GM12878 (cell line): Measurements from ENCODE around the gene TRAPPC11. TPM values are rescaled to one million over a fixed set of nuclear protein-coding genes. Genes with fewer than 3 reads are reported as not detected.

Experiments
- ATAC-seq: fragments of 200-7000 bp; cut with Tn5 transposase; 3 replicates; pipeline ENCODE4 v1.9.1; 2020; ENCODE audit warnings: mild to moderate bottlenecking, moderate library complexity
- BruUV-seq: library from RNA; stranded (reverse); fragments of 400-500 nt; replicated peaks from 2 replicates; lab custom pipeline; 2021; lab: Mats Ljungman, UMichigan
- CTCF ChIA-PET: fragments of 300-600 bp; sonication (Branson Sonifier 250); formaldehyde crosslinking; extraction: SDS; loops from one replicate; lab custom pipeline; 2021; ENCODE audit warnings: inconsistent platforms; lab: Yijun Ruan, JAX
- POLR2A ChIA-PET: fragments of 350-600 bp; formaldehyde crosslinking; extraction: SDS; loops from one replicate; lab custom pipeline; 2021; ENCODE audit warnings: inconsistent platforms; lab: Charles Lee
- RAD21 ChIA-PET: fragments of 300-600 bp; sonication (Branson Sonifier 250); formaldehyde crosslinking; loops from one replicate; lab custom pipeline; 2023; ENCODE audit warnings: antibody characterized with exemption; ENCODE audit not compliant: unreplicated experiment; lab: Charles Lee
- SMC1A ChIA-PET: fragments of 300-600 bp; sonication (Branson Sonifier 250); formaldehyde crosslinking; loops from one replicate; lab custom pipeline; 2023; ENCODE audit not compliant: unreplicated experiment, uncharacterized antibody; lab: Charles Lee
- DNase-seq: peaks from one replicate; pipeline ENCODE4 v3.0.0-alpha.2; 2011; ENCODE audit warnings: low read depth, low spot score
- FAIRE-seq: peaks from 3 replicates; lab custom pipeline; 2011; peaks lifted over from hg19 to GRCh38; lab: Jason Lieb, UNC
- H2AFZ ChIP-seq: 2 replicates; pipeline ENCODE4 v1.6.0; 2011; ENCODE audit warnings: low read depth, low read length, control low read depth; ENCODE audit not compliant: control insufficient read depth
- H3K27ac ChIP-seq: 2 replicates; pipeline ENCODE4 v1.5.1; 2011; ENCODE audit warnings: control low read depth; ENCODE audit not compliant: control insufficient read depth, insufficient read depth
- H3K27me3 ChIP-seq, 2 experiments: replicated peaks in 1 of 2; 2 replicates each; pipeline versions ENCODE4 v1.6.0 to v1.6.1; 2011; ENCODE audit warnings: low read length in 1 of 2; ENCODE audit not compliant: control insufficient read depth in 2 of 2, insufficient read depth in 2 of 2
- H3K36me3 ChIP-seq, 2 experiments: 2 replicates each; pipeline ENCODE4 v1.5.1; 2011; ENCODE audit warnings: low read length in 1 of 2; ENCODE audit not compliant: control insufficient read depth in 2 of 2, insufficient read depth in 2 of 2
- H3K4me1 ChIP-seq: 2 replicates; pipeline ENCODE4 v1.6.1; 2011; ENCODE audit warnings: mild to moderate bottlenecking, low read length, moderate library complexity, mixed read lengths; ENCODE audit not compliant: control insufficient read depth, insufficient read depth
- H3K4me2 ChIP-seq: 2 replicates; pipeline ENCODE4 v1.6.0; 2011; ENCODE audit warnings: control low read depth; ENCODE audit not compliant: control insufficient read depth, insufficient read depth
- H3K4me3 ChIP-seq: fragments of 200-600 bp; sonication (generic); 2 replicates; pipeline ENCODE4 v1.5.1; 2016
- H3K79me2 ChIP-seq: 2 replicates; pipeline ENCODE4 v1.6.0; 2011; ENCODE audit warnings: low read length; ENCODE audit not compliant: control insufficient read depth, insufficient read depth
- H3K9ac ChIP-seq: 2 replicates; pipeline ENCODE4 v1.8.0; 2011; ENCODE audit warnings: low read length, control low read depth, mixed read lengths; ENCODE audit not compliant: control insufficient read depth, insufficient read depth
- H3K9me3 ChIP-seq: replicated peaks from 3 replicates; pipeline ENCODE4 v1.5.1; 2011; ENCODE audit warnings: mild to moderate bottlenecking, low read length; ENCODE audit not compliant: control insufficient read depth, insufficient read depth
- H4K20me1 ChIP-seq: 2 replicates; pipeline ENCODE4 v1.6.0; 2011; ENCODE audit not compliant: control insufficient read depth, insufficient read depth
- MEF2B ChIP-seq: fragments of 450-650 bp; IDR thresholded peaks from 2 replicates; pipeline ENCODE4 v1.6.1; 2018; ENCODE audit warnings: mild to moderate bottlenecking, moderate library complexity; ENCODE audit not compliant: partially characterized antibody, poor library complexity, severe bottlenecking
- NFIC ChIP-seq: IDR thresholded peaks from 2 replicates; pipeline ENCODE4 v1.6.1; 2012; ENCODE audit warnings: low read depth, mild to moderate bottlenecking, inconsistent platforms, low read length, moderate library complexity
- NFYA ChIP-seq: IDR thresholded peaks from 2 replicates; pipeline ENCODE4 v1.6.1; 2011; ENCODE audit warnings: low read depth, mild to moderate bottlenecking, low read length, improper control_type of control experiment, borderline replicate concordance
- NR2C1 ChIP-seq: fragments of 450-650 bp; IDR thresholded peaks from 2 replicates; pipeline ENCODE4 v1.6.1; 2017; ENCODE audit warnings: antibody characterized with exemption, mild to moderate bottlenecking, moderate library complexity
- SPI1 ChIP-seq: IDR thresholded peaks from 2 replicates; pipeline ENCODE4 v1.6.1; 2011; ENCODE audit warnings: low read depth, mild to moderate bottlenecking, low read length, moderate library complexity, borderline replicate concordance; ENCODE audit not compliant: insufficient read depth
- ZSCAN29 ChIP-seq: fragments of 450-650 bp; IDR thresholded peaks from 2 replicates; pipeline ENCODE4 v1.6.1; 2017; ENCODE audit warnings: mild to moderate bottlenecking, moderate library complexity
- WGBS: methylation state at CpG from one replicate; pipeline ENCODE4 v1.1.6; 2016; ENCODE audit warnings: low lambda C conversion rate; ENCODE audit not compliant: insufficient replicate concordance, insufficient coverage; ENCODE audit errors: missing lambda C conversion rate; 5-methylcytosine and 5-hydroxymethylcytosine counted together
- in situ Hi-C: fragments of 300-500 bp; cut with MboI; formaldehyde crosslinking; loops from 9 replicates; pipeline ENCODE4 v1.14.3; 2018; ENCODE audit warnings: mixed read lengths
- intact Hi-C: fragments of 100-400 bp; cut with micrococcal nuclease; formaldehyde crosslinking; loops from one replicate; pipeline ENCODE4 v1.14.2; 2022; ENCODE audit not compliant: unreplicated experiment
- polyA plus RNA-seq, 11 experiments: library from polyadenylated mRNA; depleted of rRNA in 4 of 11; unstranded in 6 of 11; stranded (reverse) in 5 of 11; fragments of >200 nt; fragmentation: Nextera tagmentation in 4 of 11; fragmentation: Illumina TruSeq in 1 of 11; extraction: Ambion mirVana in 4 of 11; extraction: Trizol in 1 of 11; gene quantifications; 1 replicate in 1 of 11; 2 replicates in 10 of 11; pipeline versions ENCODE4 v1.2.1 to v1.2.3, GENCODE V29; 2011 to 2016; ENCODE audit warnings: inconsistent platforms in 2 of 11, missing spikeins in 2 of 11, low read depth in 1 of 11
- total RNA-seq, 4 experiments: library from RNA; depleted of rRNA in 3 of 4; stranded (reverse); fragments of >200 nt in 3 of 4; fragmentation: Illumina TruSeq in 1 of 4; extraction: Trizol in 1 of 4; gene quantifications; 2 replicates each; pipeline versions ENCODE4 v1.2.1 to v1.2.3, GENCODE V29; 2013 to 2021

The TRAPPC11 gene
- total and polyA plus RNA-seq, 10 of the 15 experiments (the other 5 are each of a cell fraction or from before 2014, with no cell fraction given) = 7.3 to 40.5 (median 22.3) TPM

DNA sequence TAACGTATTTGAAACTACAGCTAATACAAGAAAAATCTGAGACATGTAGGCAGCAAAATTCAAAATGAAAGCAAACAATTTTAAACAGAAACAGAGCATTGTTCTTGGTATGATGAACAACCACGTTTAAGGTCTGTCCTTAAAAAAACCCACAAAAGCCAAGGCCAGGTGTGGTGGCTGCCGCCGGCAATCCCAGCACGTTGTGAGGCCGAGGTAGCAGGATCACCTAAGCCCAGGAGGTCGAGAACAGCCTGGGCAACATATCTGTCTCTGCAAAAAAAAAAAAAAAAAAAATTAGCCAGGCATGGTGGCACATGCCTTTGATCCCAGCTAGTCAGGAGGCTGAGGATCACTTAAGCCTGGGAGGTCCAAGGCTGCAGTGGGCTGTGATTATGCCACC is 13.8 kb upstream of the TRAPPC11 start (continued):
- no peak for TF ChIP-seq NFYA
- no peak for TF ChIP-seq ZSCAN29
- no peak for TF ChIP-seq NR2C1
- TF ChIP-seq NFIC = no peak

DNA sequence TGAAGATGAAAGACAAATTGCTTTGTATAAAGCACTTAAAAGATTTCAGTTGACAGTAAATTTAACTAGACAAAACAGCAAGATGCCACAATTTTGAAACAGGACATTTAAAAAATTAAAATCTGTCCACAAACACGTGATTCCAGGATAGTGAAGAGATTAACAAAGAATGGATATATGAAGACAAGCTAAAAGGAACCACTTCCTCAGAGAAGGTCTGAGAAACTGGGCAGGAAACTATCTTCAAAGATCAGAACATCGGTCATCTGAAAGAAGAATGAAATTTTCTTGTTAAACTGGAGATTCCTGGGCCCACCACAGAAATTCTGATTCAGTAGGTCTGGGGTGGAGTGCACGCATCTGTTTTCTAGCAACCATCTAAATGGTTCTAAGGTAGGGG is 1.5 kb upstream of the TRAPPC11 start:
- POLR2A ChIA-PET = interaction anchor here (0.6 to 0.9 kb wide), 2 partner anchors 155 to 992 kb away, joined by 3 to 4 read pairs; partner anchors contain the start of genes CASP3 and PRIMPOL
- in situ Hi-C loops = no loop called here
- H3K9me3 ChIP-seq = no peaks in the 10 kb centered on the region
- ATAC-seq = no peak
- no peaks in the 10 kb centered on the region; a peak in 1 of 4 replicates for H3K36me3 ChIP-seq
- RAD21 ChIA-PET = interaction anchor here (0.9 kb wide), 1 partner anchor 11 kb away, joined by 3 read pairs; no protein-coding TSS in a partner anchor
- no peaks in the 10 kb centered on the region for H3K27me3 ChIP-seq
- BruUV-seq = no TSS peak
- H3K79me2 ChIP-seq = peaks cover 35% of the 10 kb centered on the region
- FAIRE-seq = no peak
- intact Hi-C loops = no loop called here
- CTCF ChIA-PET = interaction anchor here (0.8 kb wide), 1 partner anchor 10 kb away, joined by 3 read pairs; no protein-coding TSS in a partner anchor
- H3K4me3 ChIP-seq = peak overlapping the region; percentile 80
- no peaks in the 10 kb centered on the region for H3K4me1 ChIP-seq
- peak overlapping the region; percentile 94; the same call in 1 of the 2 replicates for H3K9ac ChIP-seq
- TF ChIP-seq MEF2B (no peak), SPI1 (peak; percentile 30; the same call in 1 of the 2 replicates)
- H4K20me1 ChIP-seq = no peaks in the 10 kb centered on the region
- peak overlapping the region; percentile 90 for H3K4me2 ChIP-seq
- H3K27ac ChIP-seq = no peak overlapping the region
- SMC1A ChIA-PET = no interaction called here
- H2AFZ ChIP-seq = peak overlapping the region; percentile 4; the same call in 1 of the 2 replicates
- 70% methylated on average over 3 of the region's 3 CpGs for WGBS
- DNase-seq = no peak
